Mesodermal cell (in vitro differentiated cells): ENCODE results near the gene ILDR1.

ENCODE experiments used
- H3K27ac ChIP-seq: 2 replicates; pipeline ENCODE4 v1.7.0; 2013; ENCODE audit warnings: mild to moderate bottlenecking, low read depth, low read length, moderate library complexity; ENCODE audit not compliant: severe bottlenecking
- H3K36me3 ChIP-seq: 2 replicates; pipeline ENCODE4 v1.7.1; 2013; ENCODE audit warnings: mild to moderate bottlenecking, low read length, moderate library complexity; ENCODE audit not compliant: control insufficient read depth, insufficient read depth
- H3K4me1 ChIP-seq: one replicate; pipeline ENCODE4 v1.7.1; 2013; ENCODE audit warnings: mild to moderate bottlenecking, low read length; ENCODE audit not compliant: insufficient read depth, control insufficient read depth, poor library complexity, severe bottlenecking
- H3K4me3 ChIP-seq: 2 replicates; pipeline ENCODE4 v1.7.0; 2013; ENCODE audit warnings: low read length, control low read depth, mild to moderate bottlenecking; ENCODE audit not compliant: insufficient read depth, poor library complexity, severe bottlenecking; ENCODE audit errors: extremely low read depth
- H3K9me3 ChIP-seq: 2 replicates; pipeline ENCODE4 v1.7.1; 2013; ENCODE audit warnings: mild to moderate bottlenecking, low read length, moderate library complexity; ENCODE audit not compliant: control insufficient read depth
- WGBS, 2 experiments: methylation state at CpG; one replicate each; pipeline ENCODE4 v1.1.5; 2013; ENCODE audit warnings: missing lambda C conversion rate in 2 of 2; ENCODE audit not compliant: insufficient coverage in 2 of 2; 5-methylcytosine and 5-hydroxymethylcytosine counted together

ILDR1 gene

GRCh38 chr3:121994551-121994950, 27.5 kb downstream of the ILDR1 start:
- H3K4me1 ChIP-seq: peaks cover 10% of the 10 kb centered on the region
- H3K4me3 ChIP-seq: no peak overlapping the region
- H3K9me3 ChIP-seq: no peaks in the 10 kb centered on the region
- no peaks in the 10 kb centered on the region for H3K36me3 ChIP-seq
- no peak overlapping the region for H3K27ac ChIP-seq
- 87 to 100% methylated on average over 1 of the region's 3 CpGs for WGBS, 2 experiments

GRCh38 chr3:121992601-121993560, 29.2 kb downstream of the ILDR1 start:
- 87 to 92% methylated on average over 19 to 28 of the region's 31 CpGs for WGBS, 2 experiments
- no peak overlapping the region for H3K27ac ChIP-seq
- H3K36me3 ChIP-seq: no peaks in the 10 kb centered on the region
- H3K4me1 ChIP-seq: peaks cover 7% of the 10 kb centered on the region
- H3K4me3 ChIP-seq: no peak overlapping the region
- no peaks in the 10 kb centered on the region for H3K9me3 ChIP-seq

GRCh38 chr3:121989943-121990342, 32.1 kb downstream of the ILDR1 start:
- Histone ChIP-seq H3K4me1 (peaks cover 3% of the 10 kb centered on the region), H3K27ac (peak overlapping the region; percentile 62), H3K36me3 (no peaks in the 10 kb centered on the region), H3K4me3 (no peak overlapping the region), H3K9me3 (no peaks in the 10 kb centered on the region)

DNA sequence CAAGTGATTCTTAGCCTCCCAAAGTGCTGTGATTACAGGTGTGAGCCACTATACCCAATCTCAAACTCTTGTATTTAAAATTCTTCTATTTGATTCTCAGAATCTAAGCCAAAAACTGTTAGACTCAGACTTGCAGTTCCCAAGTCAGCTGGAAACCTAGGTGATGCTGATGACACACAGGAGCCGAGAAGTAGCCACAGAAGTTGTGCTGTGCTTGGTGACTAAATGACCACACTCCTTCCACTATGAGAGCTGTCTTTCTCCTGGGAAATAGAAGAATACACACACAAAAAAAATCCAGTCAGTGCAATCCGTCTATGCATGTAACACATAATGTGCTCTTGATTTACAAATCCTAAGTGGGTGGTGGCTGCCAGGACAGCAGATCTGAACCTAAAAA, 33.9 kb downstream of the ILDR1 start:
- peaks cover 3% of the 10 kb centered on the region for H3K4me1 ChIP-seq
- H3K4me3 ChIP-seq: no peak overlapping the region
- H3K36me3 ChIP-seq: no peaks in the 10 kb centered on the region
- 100% methylated on average over 2 of the region's 2 CpGs for WGBS, 2 experiments
- H3K27ac ChIP-seq: no peak overlapping the region
- H3K9me3 ChIP-seq: peaks cover 4% of the 10 kb centered on the region

DNA sequence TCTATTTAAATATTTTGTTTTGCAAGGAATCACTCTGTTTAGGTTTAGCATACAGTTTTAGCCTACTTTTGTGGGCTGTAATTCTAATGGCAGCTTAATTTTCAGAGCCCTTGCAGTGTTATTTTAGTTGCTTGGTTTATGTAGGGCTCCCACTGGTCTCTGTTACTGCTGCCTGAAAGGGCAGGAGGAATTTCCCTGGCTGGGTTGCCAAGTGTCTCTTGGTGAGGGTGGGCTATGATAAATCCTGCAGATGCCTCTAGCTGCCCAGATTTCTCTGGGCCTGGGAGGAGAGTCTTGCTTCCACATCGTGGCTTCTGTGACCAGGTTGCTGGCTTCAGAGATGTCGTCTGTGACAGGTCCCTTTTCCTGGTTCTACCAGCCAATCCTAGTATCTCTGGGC, 36.2 kb downstream of the ILDR1 start:
- Histone ChIP-seq H3K4me1 (no peaks in the 10 kb centered on the region), H3K9me3 (peaks cover 6% of the 10 kb centered on the region), H3K36me3 (no peaks in the 10 kb centered on the region), H3K27ac (no peak overlapping the region), H3K4me3 (no peak overlapping the region)
- 93 to 100% methylated on average over 2 of the region's 2 CpGs for WGBS, 2 experiments

DNA sequence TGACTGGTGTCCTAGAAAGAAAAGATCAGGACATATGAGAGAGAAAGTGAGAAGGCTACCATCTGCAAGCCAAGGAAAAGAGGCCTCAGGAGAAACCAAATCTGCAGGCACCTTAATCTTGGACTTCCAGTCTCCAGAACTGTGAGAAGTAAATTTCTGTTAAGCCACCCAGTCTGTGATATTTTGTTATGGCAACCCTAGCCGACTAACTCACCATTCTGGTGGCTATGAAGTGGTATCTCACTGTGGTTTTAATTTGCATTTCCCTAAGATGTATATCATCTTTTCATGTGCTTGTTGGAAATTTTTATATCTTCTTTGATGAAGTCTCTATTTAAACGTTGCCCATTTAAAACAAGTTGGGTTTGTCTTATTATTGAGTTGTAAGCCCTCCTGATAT, 40.6 kb downstream of the ILDR1 start:
- Histone ChIP-seq H3K9me3 (peaks cover 6% of the 10 kb centered on the region), H3K36me3 (no peaks in the 10 kb centered on the region), H3K4me3 (no peak overlapping the region), H3K4me1 (no peaks in the 10 kb centered on the region), H3K27ac (no peak overlapping the region)
- WGBS, 2 experiments: no CpG with 5 or more reads among the region's 2 CpGs

DNA sequence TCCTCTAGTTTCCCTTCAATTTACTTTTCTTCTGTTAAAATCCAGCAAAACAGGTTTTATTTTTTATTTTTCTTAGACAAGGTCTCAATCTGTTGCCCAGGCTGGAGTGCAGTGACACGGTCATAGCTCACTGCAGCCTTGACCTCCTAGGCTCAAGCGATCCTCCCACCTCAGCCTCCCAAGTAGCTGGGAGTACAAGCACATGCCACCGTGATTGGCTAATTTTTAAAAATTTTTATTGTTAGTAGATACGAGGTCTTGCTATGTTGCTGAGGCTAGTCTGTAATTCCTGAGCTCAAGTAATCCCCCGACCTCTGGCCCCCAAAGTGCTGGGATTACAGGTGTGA, 41.6 kb downstream of the ILDR1 start:
- Histone ChIP-seq H3K4me3 (no peak overlapping the region), H3K9me3 (peaks cover 9% of the 10 kb centered on the region), H3K27ac (no peak overlapping the region), H3K36me3 (no peaks in the 10 kb centered on the region), H3K4me1 (no peaks in the 10 kb centered on the region)
- WGBS, 2 experiments: 94 to 100% methylated on average over 1 to 4 of the region's 5 CpGs

DNA sequence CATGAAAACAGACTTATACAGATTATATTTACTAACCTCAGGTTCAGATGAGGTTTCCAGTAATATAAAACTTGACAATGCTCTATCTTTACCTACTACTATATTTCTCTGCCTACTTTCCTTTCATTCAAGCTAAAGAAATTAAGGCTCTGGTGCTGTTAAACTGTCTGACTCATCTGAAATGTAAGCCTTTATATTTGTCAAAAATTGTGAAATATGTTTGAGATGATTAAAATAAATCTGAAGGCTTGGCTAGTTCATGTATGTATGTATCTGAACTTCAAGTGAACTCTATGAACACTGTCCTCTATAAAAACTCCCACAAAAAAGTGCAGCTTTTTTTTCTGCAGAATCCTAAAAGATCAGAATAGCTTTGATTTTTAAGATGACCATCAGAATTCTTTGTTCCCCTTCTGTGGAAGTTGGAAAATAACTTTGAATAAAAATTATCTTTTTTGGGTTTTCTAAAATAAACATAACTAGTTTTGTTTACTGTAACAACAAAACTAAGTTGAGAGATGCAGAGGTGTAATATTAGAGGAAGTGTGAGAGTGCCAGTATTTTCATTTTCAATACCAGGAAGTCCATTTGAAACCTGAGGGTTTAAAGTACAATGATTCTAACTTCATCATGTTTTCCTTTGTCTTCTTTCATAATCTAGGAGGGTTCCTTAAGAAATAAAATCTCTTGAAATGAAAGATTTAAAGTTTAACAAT, 42.2 kb downstream of the ILDR1 start:
- Histone ChIP-seq H3K4me3 (no peak overlapping the region), H3K36me3 (no peaks in the 10 kb centered on the region), H3K9me3 (peaks cover 14% of the 10 kb centered on the region), H3K27ac (no peak overlapping the region), H3K4me1 (no peaks in the 10 kb centered on the region)

DNA sequence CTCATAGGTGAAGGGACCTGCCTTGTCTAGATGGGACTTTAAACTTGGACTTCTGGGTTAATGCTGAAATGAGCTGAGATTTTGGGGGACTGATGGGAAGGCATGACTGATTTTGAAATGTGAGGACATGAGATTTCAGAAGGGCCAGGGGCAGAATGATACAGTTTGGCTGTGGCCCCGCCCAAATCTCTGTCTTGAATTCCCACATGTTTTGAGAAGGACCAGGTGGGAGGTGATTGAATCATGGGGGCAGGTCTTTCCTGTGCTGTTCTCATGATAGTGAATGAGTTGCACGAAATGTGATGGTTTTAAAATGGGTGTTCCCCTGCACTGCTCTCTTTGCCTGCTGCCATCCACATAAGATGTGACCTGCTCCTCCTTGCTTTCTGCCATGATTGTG, 42.8 kb downstream of the ILDR1 start:
- WGBS, 2 experiments: 85 to 100% methylated on average over 1 of the region's 2 CpGs
- peaks cover 15% of the 10 kb centered on the region for H3K9me3 ChIP-seq
- no peaks in the 10 kb centered on the region for H3K4me1 ChIP-seq
- H3K27ac ChIP-seq: no peak overlapping the region
- no peak overlapping the region for H3K4me3 ChIP-seq
- H3K36me3 ChIP-seq: no peaks in the 10 kb centered on the region

DNA sequence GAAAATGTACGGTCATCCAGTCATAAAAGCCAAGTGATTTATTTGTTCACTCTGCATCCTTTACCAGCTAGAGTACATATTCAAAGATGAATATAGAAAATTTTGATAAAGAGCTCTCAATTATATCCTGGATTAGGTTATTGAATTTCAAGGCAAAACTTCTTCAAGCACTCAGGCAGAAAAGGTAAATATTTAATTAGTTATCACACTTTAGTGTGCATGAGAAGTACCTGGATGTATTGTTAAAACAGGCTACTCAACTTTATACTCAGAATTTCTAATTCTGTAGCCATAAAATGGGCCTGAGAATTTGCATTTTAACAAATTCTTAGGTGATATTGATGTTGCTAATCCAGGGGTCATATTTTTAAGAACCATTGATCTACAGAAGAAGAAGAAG, 45.3 kb downstream of the ILDR1 start:
- Histone ChIP-seq H3K27ac (no peak overlapping the region), H3K36me3 (no peaks in the 10 kb centered on the region), H3K9me3 (peaks cover 9% of the 10 kb centered on the region), H3K4me3 (no peak overlapping the region), H3K4me1 (no peaks in the 10 kb centered on the region)
- WGBS, 2 experiments: no CpG with 5 or more reads among the region's 1 CpG

DNA sequence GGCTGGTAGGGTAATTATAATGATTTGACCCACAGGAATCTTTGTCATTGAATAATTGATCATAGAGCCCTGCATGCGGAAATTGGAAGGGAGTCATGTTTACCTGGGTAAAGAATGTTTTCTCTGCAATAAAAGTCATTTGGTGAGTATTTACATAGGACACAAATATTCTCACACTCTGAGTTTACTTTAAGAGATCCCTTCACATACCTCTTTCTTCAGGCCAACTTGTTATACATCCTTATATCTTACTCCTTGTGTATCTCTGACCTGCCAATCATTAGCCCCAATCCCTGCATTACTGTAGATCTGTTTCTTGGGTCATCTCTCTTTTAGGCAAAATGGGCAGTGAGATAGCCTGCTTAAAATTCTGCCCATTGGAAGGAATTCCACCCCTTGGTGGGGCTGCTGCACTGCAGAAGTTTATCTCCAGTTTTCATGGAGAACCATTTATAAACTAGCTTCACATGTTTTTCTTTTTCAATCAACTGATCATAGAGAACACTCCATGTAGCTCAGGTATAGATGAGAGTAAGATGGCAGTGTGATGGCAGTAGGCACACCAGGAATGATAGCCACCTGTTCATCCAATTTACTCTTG, 46.2 kb downstream of the ILDR1 start:
- WGBS, 2 experiments: 100% methylated on average over 1 of the region's 1 CpG; no CpG with 5 or more reads in 1 of the 2 experiments
- Histone ChIP-seq H3K36me3 (no peaks in the 10 kb centered on the region), H3K4me1 (no peaks in the 10 kb centered on the region), H3K9me3 (peaks cover 9% of the 10 kb centered on the region), H3K4me3 (no peak overlapping the region), H3K27ac (no peak overlapping the region)
